Spleen (tissue), 11 donors: ENCODE results near the gene AFMID. TPM values are rescaled to one million over a fixed set of nuclear protein-coding genes. Genes with fewer than 3 reads are reported as not detected.
A peak's percentile ranks its signal among the peaks of the same experiment; 100 is the strongest.

Experiments
- DNase-seq: peaks from one replicate; pipeline ENCODE4 v3.0.0-alpha.2; 2020
- H3K27ac ChIP-seq, 8 donors: fragments of 200-600 bp; sonication (generic) in 7 of 8; 1 replicate in 4 of 8; 2 replicates in 4 of 8; pipeline versions ENCODE4 v1.5.0 to v1.8.0; 2016 to 2021; ENCODE audit warnings: inconsistent platforms in 4 of 8, mild to moderate bottlenecking in 4 of 8, moderate library complexity in 1 of 8
- H3K27me3 ChIP-seq, 7 donors: fragments of 200-600 bp; sonication (generic) in 6 of 7; replicated peaks in 1 of 7; 1 replicate in 4 of 7; 2 replicates in 3 of 7; pipeline versions ENCODE4 v1.5.0 to v1.8.0; 2016 to 2021; ENCODE audit warnings: inconsistent platforms in 3 of 7, mild to moderate bottlenecking in 1 of 7
- H3K36me3 ChIP-seq, 6 donors: fragments of 200-600 bp; sonication (generic) in 5 of 6; 1 replicate in 4 of 6; 2 replicates in 2 of 6; pipeline versions ENCODE4 v1.5.0 to v1.8.0; 2016 to 2021; ENCODE audit warnings: inconsistent platforms in 2 of 6
- H3K4me1 ChIP-seq, 6 donors: fragments of 200-600 bp; sonication (generic) in 5 of 6; 1 replicate in 3 of 6; 2 replicates in 3 of 6; pipeline versions ENCODE4 v1.5.0 to v1.8.0; 2016 to 2021; ENCODE audit warnings: inconsistent platforms in 3 of 6
- H3K4me3 ChIP-seq, 8 donors: fragments of 200-600 bp; sonication (generic) in 7 of 8; 1 replicate in 4 of 8; 2 replicates in 4 of 8; pipeline versions ENCODE4 v1.5.0 to v1.8.0; 2016 to 2021; ENCODE audit warnings: inconsistent platforms in 4 of 8, mild to moderate bottlenecking in 4 of 8, moderate library complexity in 2 of 8
- H3K9me3 ChIP-seq, 8 donors: fragments of 200-600 bp; sonication (generic) in 7 of 8; 1 replicate in 4 of 8; 2 replicates in 4 of 8; pipeline versions ENCODE4 v1.5.0 to v1.8.0; 2016 to 2021; ENCODE audit warnings: inconsistent platforms in 4 of 8
- CTCF ChIP-seq, 11 experiments: fragments of 200-600 bp in 7 of 11; fragments of 450-650 bp in 4 of 11; sonication (generic) in 4 of 11; IDR thresholded peaks in 8 of 11; conservative IDR thresholded peaks in 3 of 11; 1 replicate in 7 of 11; 2 replicates in 4 of 11; pipeline versions ENCODE4 v1.4.0 to v1.8.0; 2016 to 2021; ENCODE audit warnings: antibody characterized with exemption in 11 of 11, inconsistent platforms in 4 of 11, mild to moderate bottlenecking in 1 of 11
- POLR2A ChIP-seq, 3 donors: fragments of 450-650 bp; IDR thresholded peaks; one replicate each; pipeline ENCODE4 v1.5.1; 2017; ENCODE audit warnings: antibody characterized with exemption in 3 of 3, mild to moderate bottlenecking in 1 of 3
- POLR2AphosphoS5 ChIP-seq, 3 donors: sonication (generic); formaldehyde crosslinking; IDR thresholded peaks; one replicate each; pipeline ENCODE4 v1.5.1; 2017; ENCODE audit warnings: antibody characterized with exemption in 3 of 3
- WGBS, 5 donors: extraction: QIAGEN DNeasy Blood & Tissue Kit in 3 of 5; methylation state at CpG; one replicate each; pipeline versions ENCODE4 v1.1.5 to v1.1.7; 2013 to 2018; 5-methylcytosine and 5-hydroxymethylcytosine counted together
- intact Hi-C: fragments of 100-400 bp; cut with DNase I; formaldehyde crosslinking; loops from one replicate; pipeline ENCODE4 v1.15.0; 2023; ENCODE audit warnings: low total_unique reads
- polyA plus RNA-seq, 3 donors: library from polyadenylated mRNA; stranded (reverse); fragments of 200-250 nt; gene quantifications; one replicate each; pipeline ENCODE4 v1.2.1, GENCODE V29; 2013
- total RNA-seq, 7 donors: library from RNA; depleted of rRNA in 3 of 7; stranded (reverse); fragments of >200 nt in 3 of 7; fragmentation: NEBNext Ultra II Directional in 4 of 7; extraction: Animal tissue kit (Norgen Biotek cat#: 25700) in 4 of 7; gene quantifications; one replicate each; pipeline versions ENCODE4 v1.1.0 to v1.2.1, GENCODE V29; 2016 to 2021
- donor health status: healthy with polysubstance abuse.
- donor health status: DM: no; HTN: no; CAD: no; lungs with moderate emphysema.
- donor health status: DM: no; HTN: no; CAD: no.
- donor health status: Bipolar disorder and iron deficiency.
- donor health status: healthy.
- donor health status: DM: no; HTN: no; CAD: no.
- donor health status: DM: yes; HTN: yes; CAD: no.

Gene AFMID
- total and polyA plus RNA-seq, 10 donors, result 13.1 to 42.5 (median 24.2) TPM

DNA sequence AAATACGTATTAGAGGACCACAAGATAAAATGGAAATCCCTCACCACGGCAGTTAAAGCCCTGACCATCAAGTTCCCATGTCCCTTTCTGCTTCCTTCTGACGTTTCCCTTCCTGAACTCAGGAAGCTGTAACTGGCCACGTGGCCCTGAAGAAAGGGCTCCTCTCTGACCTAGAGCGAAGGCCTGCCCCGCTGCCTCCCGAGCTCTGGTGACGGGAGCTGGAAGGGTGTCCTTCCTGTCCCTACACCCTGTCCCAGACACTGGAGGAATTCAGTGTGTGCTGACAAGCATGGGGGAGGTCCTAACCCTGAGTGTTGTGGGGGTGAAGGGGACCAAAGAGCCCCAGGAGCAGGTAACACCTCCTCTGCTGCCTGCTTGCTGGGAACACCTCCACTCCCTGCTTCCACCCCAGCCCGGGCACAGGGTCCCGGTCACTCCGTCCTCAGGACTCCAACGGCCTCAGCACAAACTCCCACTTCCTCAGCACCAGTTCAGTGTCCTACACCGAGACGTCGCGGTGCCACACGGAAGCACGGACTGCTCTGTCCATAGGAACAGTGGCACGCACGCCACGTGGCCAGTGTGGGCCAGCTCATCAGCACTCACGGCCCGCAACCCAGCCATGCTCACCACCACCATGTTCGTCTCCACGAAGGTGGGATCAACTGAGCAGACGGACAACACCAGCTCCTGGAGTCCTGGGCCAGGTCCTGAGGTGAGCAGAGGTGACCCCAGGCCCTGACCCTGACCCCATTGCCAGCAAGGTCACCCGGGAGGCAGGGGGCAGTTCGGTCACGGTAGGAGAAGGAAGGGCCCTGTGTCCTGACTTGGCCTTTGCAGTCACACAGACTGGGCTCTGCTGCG lies 61.1 kb downstream of the AFMID start:
- H3K27me3 ChIP-seq, result no peaks in the 10 kb centered on the region
- peaks cover 24 to 52% (median 30%) of the 10 kb centered on the region in 6 donors for H3K4me1 ChIP-seq
- intact Hi-C loops, result no loop called here
- H3K4me3 ChIP-seq, result peak overlapping the region in 1 of 8 donors; percentile 50
- H3K9me3 ChIP-seq, result no peaks in the 10 kb centered on the region
- 78 to 82% (median 79%) methylated on average over 20 to 30 of the region's 30 CpGs for WGBS, 5 donors
- TF ChIP-seq POLR2A (IDR thresholded peaks at IDR 0.05), result no peak
- no peak for TF ChIP-seq CTCF (IDR thresholded peaks at IDR 0.05 in 8 of 11, conservative IDR thresholded peaks at IDR 0.05 in 3 of 11)
- TF ChIP-seq POLR2AphosphoS5 (IDR thresholded peaks at IDR 0.05), result peak in 2 of 3 donors; percentile 71 to 84
- no peaks in the 10 kb centered on the region for H3K36me3 ChIP-seq
- DNase-seq, result no peak
- H3K27ac ChIP-seq, result peak overlapping the region in 2 of 8 donors; percentile 37 to 84

GRCh38 chr17:78249074-78249817 lies 62.1 kb downstream of the AFMID start:
- WGBS, 5 donors, result 86 to 90% (median 89%) methylated on average over 11 to 16 of the region's 16 CpGs
- Histone ChIP-seq H3K4me3 (peak overlapping the region in 1 of 8 donors; percentile 50), H3K4me1 (peaks cover 30 to 60% (median 38%) of the 10 kb centered on the region in 6 donors), H3K36me3 (no peaks in the 10 kb centered on the region), H3K27me3 (no peaks in the 10 kb centered on the region), H3K27ac (peak overlapping the region in 2 of 8 donors; percentile 37 to 84), H3K9me3 (no peaks in the 10 kb centered on the region)
- no peak for DNase-seq
- intact Hi-C loops, result no loop called here
- TF ChIP-seq CTCF (IDR thresholded peaks at IDR 0.05 in 8 of 11, conservative IDR thresholded peaks at IDR 0.05 in 3 of 11) (no peak), POLR2A (IDR thresholded peaks at IDR 0.05) (no peak), POLR2AphosphoS5 (IDR thresholded peaks at IDR 0.05) (no peak)

GRCh38 chr17:78249818-78250806 lies 63.0 kb downstream of the AFMID start:
- no peaks in the 10 kb centered on the region for H3K36me3 ChIP-seq
- DNase-seq, result peak; percentile 80
- intact Hi-C loops, result loop anchor here (5.0 kb wide), 1 partner anchor 138 kb away; no protein-coding TSS in a partner anchor
- peak overlapping the region in 1 of 8 donors; percentile 50 for H3K4me3 ChIP-seq
- H3K27me3 ChIP-seq, result no peaks in the 10 kb centered on the region
- H3K4me1 ChIP-seq, result peaks cover 31 to 67% (median 41%) of the 10 kb centered on the region in 6 donors
- WGBS, 5 donors, result 76 to 86% (median 78%) methylated on average over 15 to 20 of the region's 20 CpGs
- peak overlapping the region in 3 of 8 donors; percentile 8 to 94 (median 71) for H3K27ac ChIP-seq
- H3K9me3 ChIP-seq, result no peaks in the 10 kb centered on the region
- TF ChIP-seq POLR2A (IDR thresholded peaks at IDR 0.05) (no peak), POLR2AphosphoS5 (IDR thresholded peaks at IDR 0.05) (no peak), CTCF (IDR thresholded peaks at IDR 0.05 in 8 of 11, conservative IDR thresholded peaks at IDR 0.05 in 3 of 11) (no peak)
